Measurements from ENCODE around the gene SIRT1. TPM values are rescaled to one million over a fixed set of nuclear protein-coding genes. Genes with fewer than 3 reads are reported as not detected.

Gene SIRT1
- total and polyA plus RNA-seq, 10 of the 15 experiments (the other 5 are each of a cell fraction or from before 2014, with no cell fraction given): 3.6 to 14.2 (median 10.2) TPM

DNA sequence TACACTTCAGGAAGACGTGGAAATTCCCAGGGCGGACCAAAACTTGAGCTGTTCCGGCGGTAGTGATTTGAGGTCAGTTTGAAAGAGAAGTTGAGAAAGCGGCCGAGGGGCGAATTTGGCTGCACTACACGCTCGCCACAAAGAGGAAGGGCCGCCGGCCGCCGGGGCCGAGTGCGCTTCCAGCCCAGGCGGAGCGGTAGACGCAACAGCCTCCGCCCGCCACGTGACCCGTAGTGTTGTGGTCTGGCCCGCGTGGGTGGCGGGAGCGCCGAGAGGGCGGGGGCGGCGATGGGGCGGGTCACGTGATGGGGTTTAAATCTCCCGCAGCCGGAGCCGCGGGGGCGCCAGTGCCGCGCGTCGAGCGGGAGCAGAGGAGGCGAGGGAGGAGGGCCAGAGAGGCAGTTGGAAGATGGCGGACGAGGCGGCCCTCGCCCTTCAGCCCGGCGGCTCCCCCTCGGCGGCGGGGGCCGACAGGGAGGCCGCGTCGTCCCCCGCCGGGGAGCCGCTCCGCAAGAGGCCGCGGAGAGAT is at the start of gene SIRT1 (continued):
- TF ChIP-seq ZNF592 (IDR thresholded peaks at IDR 0.05) (no peak), BRCA1 (IDR thresholded peaks at IDR 0.05; ENCODE audit: low read depth, low read length) (no peak), NRF1 (conservative IDR thresholded peaks at IDR 0.05; ENCODE audit: low read depth, low read length) (no peak), RAD51 (IDR thresholded peaks at IDR 0.05) (peak; percentile 98), TARDBP (IDR thresholded peaks at IDR 0.05; ENCODE audit: borderline replicate concordance) (no peak), RELA (IDR thresholded peaks at IDR 0.05; ENCODE audit: borderline replicate concordance, partially characterized antibody) (no peak), EP300 (IDR thresholded peaks at IDR 0.05; ENCODE audit: borderline replicate concordance in 1 of 2, control insufficient read depth in 1 of 2, low read depth in 2 of 2, low read length in 2 of 2) (peak in 1 of 2 experiments; percentile 48; a peak in 1 of 4 replicates), FOS (IDR thresholded peaks at IDR 0.05; ENCODE audit: borderline replicate concordance, extremely low read depth, insufficient read length) (no peak), STAT1 (conservative IDR thresholded peaks at IDR 0.05) (no peak), PAX5 (IDR thresholded peaks at IDR 0.05; ENCODE audit: borderline replicate concordance, low read depth, low read length) (no peak; the same call in 1 of the 2 replicates), KLF5 (IDR thresholded peaks at IDR 0.05; ENCODE audit: partially characterized antibody) (no peak), SPI1 (IDR thresholded peaks at IDR 0.05; ENCODE audit: borderline replicate concordance, insufficient read depth, low read depth, low read length) (no peak)
- TF ChIP-seq, protein P1, sequence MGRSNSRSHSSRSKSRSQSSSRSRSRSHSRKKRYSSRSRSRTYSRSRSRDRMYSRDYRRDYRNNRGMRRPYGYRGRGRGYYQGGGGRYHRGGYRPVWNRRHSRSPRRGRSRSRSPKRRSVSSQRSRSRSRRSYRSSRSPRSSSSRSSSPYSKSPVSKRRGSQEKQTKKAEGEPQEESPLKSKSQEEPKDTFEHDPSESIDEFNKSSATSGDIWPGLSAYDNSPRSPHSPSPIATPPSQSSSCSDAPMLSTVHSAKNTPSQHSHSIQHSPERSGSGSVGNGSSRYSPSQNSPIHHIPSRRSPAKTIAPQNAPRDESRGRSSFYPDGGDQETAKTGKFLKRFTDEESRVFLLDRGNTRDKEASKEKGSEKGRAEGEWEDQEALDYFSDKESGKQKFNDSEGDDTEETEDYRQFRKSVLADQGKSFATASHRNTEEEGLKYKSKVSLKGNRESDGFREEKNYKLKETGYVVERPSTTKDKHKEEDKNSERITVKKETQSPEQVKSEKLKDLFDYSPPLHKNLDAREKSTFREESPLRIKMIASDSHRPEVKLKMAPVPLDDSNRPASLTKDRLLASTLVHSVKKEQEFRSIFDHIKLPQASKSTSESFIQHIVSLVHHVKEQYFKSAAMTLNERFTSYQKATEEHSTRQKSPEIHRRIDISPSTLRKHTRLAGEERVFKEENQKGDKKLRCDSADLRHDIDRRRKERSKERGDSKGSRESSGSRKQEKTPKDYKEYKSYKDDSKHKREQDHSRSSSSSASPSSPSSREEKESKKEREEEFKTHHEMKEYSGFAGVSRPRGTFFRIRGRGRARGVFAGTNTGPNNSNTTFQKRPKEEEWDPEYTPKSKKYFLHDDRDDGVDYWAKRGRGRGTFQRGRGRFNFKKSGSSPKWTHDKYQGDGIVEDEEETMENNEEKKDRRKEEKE (IDR thresholded peaks at IDR 0.05): no peak
- TF ChIP-seq, protein P2, sequence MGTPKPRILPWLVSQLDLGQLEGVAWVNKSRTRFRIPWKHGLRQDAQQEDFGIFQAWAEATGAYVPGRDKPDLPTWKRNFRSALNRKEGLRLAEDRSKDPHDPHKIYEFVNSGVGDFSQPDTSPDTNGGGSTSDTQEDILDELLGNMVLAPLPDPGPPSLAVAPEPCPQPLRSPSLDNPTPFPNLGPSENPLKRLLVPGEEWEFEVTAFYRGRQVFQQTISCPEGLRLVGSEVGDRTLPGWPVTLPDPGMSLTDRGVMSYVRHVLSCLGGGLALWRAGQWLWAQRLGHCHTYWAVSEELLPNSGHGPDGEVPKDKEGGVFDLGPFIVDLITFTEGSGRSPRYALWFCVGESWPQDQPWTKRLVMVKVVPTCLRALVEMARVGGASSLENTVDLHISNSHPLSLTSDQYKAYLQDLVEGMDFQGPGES (IDR thresholded peaks at IDR 0.05): no peak
- TF ChIP-seq, protein P3, sequence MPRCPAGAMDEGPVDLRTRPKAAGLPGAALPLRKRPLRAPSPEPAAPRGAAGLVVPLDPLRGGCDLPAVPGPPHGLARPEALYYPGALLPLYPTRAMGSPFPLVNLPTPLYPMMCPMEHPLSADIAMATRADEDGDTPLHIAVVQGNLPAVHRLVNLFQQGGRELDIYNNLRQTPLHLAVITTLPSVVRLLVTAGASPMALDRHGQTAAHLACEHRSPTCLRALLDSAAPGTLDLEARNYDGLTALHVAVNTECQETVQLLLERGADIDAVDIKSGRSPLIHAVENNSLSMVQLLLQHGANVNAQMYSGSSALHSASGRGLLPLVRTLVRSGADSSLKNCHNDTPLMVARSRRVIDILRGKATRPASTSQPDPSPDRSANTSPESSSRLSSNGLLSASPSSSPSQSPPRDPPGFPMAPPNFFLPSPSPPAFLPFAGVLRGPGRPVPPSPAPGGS (IDR thresholded peaks at IDR 0.05; ENCODE audit: borderline replicate concordance, insufficient read depth, low read depth, low read length, poor library complexity, severe bottlenecking): peak; percentile 76
